ENCODE data around the gene SELENOW. TPM values are rescaled to one million over a fixed set of nuclear protein-coding genes. Genes with fewer than 3 reads are reported as not detected.

The SELENOW gene
- total and polyA plus RNA-seq, 2 of the 4 experiments (the other 2 are of a cell fraction) = 61.3 to 217 TPM

DNA sequence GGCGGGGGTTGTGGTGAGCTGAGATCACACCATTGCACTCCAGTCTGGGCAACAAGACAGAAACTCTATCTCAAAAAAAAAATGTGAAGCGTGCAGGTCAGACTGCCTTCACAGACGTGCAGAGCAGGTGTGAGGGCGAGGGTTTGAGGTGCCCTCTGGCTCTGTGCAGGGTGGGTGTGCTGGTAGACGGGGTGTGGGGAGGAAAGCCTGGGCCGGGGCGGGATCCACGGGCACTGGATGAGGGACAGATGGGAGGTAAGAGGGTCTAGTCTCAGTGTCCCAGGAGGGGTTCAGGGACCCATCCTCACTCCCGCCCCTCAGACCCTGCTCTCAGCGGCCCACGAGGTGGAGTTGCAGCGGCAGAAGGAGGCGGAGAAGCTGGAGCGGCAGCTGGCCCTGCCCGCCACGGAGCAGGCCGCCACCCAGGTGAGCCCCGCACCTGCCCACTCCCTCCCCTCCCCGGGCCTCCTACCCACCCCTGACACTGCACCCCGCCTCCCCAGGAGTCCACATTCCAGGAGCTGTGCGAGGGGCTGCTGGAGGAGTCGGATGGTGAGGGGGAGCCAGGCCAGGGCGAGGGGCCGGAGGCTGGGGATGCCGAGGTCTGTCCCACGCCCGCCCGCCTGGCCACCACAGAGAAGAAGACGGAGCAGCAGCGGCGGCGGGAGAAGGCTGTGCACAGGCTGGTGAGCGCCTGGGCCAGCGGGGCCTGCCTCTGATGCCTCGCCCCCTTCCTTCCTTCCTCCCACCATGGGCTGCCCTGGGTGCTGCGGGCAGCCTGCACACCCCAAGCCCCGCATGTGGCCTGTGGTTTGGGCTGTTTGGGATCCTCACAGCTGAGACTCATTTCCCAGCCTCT lies 24.1 kb upstream of the SELENOW start:
- Histone ChIP-seq H2BK5ac (ENCODE audit: low read depth, low read length, poor library complexity, severe bottlenecking) (no peak overlapping the region), H4K8ac (ENCODE audit: low read depth in 2 of 2, low read length in 2 of 2) (no peak overlapping the region), H2AK9ac (replicated peaks; ENCODE audit: low read depth, low read length, poor library complexity) (no peak overlapping the region), H3K27ac (ENCODE audit: insufficient read depth, low read length) (no peak overlapping the region), H4K20me1 (ENCODE audit: insufficient read depth, low read length) (peaks cover 20% of the 10 kb centered on the region), H3K14ac (replicated peaks; ENCODE audit: low read depth, low read length) (no peak overlapping the region), H3K4ac (ENCODE audit: low read depth, low read length) (no peak overlapping the region), H3K23ac (ENCODE audit: low read depth, low read length) (no peak overlapping the region), H2BK20ac (ENCODE audit: low read depth, low read length) (no peak overlapping the region), H2AK5ac (ENCODE audit: low read depth, low read length) (no peak overlapping the region), H2AFZ (replicated peaks; ENCODE audit: low read length, poor library complexity) (no peak overlapping the region), H4K5ac (ENCODE audit: low read depth, low read length) (no peak overlapping the region), H3K79me1 (ENCODE audit: low read depth in 1 of 2, low read length in 2 of 2) (peaks cover 14 to 17% of the 10 kb centered on the region in 2 experiments; a peak in 3 of 4 replicates), H3K4me2 (ENCODE audit: low read depth, low read length) (no peak overlapping the region), H3K56ac (ENCODE audit: extremely low read depth, insufficient read depth, low read length) (no peak overlapping the region), H4K91ac (ENCODE audit: insufficient read depth, low read depth, low read length) (no peak overlapping the region), H3K9ac (ENCODE audit: low read depth, low read length) (no peak overlapping the region), H3K9me3 (ENCODE audit: control insufficient read depth, insufficient read depth, low read length) (no peaks in the 10 kb centered on the region), H3K4me3 (ENCODE audit: insufficient read depth, low read depth, low read length) (no peak overlapping the region), H3K9me1 (ENCODE audit: insufficient read depth, low read length) (no peaks in the 10 kb centered on the region), H2BK15ac (ENCODE audit: low read depth, low read length) (no peak overlapping the region), H3K18ac (ENCODE audit: low read depth, low read length) (no peak overlapping the region), H2BK120ac (ENCODE audit: low read depth, low read length) (no peak overlapping the region), H3K4me1 (ENCODE audit: control insufficient read depth, insufficient read depth, low read length) (no peaks in the 10 kb centered on the region), H3K27me3 (ENCODE audit: control insufficient read depth, insufficient read depth, low read length) (no peaks in the 10 kb centered on the region), H3K36me3 (ENCODE audit: control insufficient read depth, insufficient read depth, low read length) (peaks cover 84% of the 10 kb centered on the region)
- in situ Hi-C loops (cut with MboI; ENCODE audit: low sequenced_read_pairs) = no loop called here
- CTCF ChIA-PET = no interaction called here
- ATAC-seq (ENCODE audit: low read depth) (no peak), DNase-seq (no peak)
- no TSS peak for BruUV-seq (replicated peaks)
- 94% methylated on average over 7 of the region's 37 CpGs; no CpG with 5 or more reads in 1 of the 2 experiments for WGBS, 2 experiments (ENCODE audit: extremely low coverage in 2 of 2, insufficient read length in 1 of 2)
- intact Hi-C loops (cut with micrococcal nuclease) = no loop called here
- TF ChIP-seq BHLHE40 (IDR thresholded peaks at IDR 0.05; ENCODE audit: low read depth, low read length) (no peak), CTCF (conservative IDR thresholded peaks at IDR 0.05; ENCODE audit: low read depth, low read length) (no peak), CHD1 (IDR thresholded peaks at IDR 0.05; ENCODE audit: low read depth, low read length) (no peak), MAZ (IDR thresholded peaks at IDR 0.05; ENCODE audit: borderline replicate concordance, low read depth, low read length) (no peak), CEBPB (IDR thresholded peaks at IDR 0.05; ENCODE audit: low read depth, low read length) (no peak), ELK1 (IDR thresholded peaks at IDR 0.05; ENCODE audit: borderline replicate concordance, low read depth, low read length) (no peak), RFX5 (IDR thresholded peaks at IDR 0.05; ENCODE audit: low read depth, low read length) (no peak), SMC3 (IDR thresholded peaks at IDR 0.05; ENCODE audit: low read depth, low read length) (no peak), RAD21 (IDR thresholded peaks at IDR 0.05; ENCODE audit: low read length) (no peak), NFE2L2 (IDR thresholded peaks at IDR 0.05; ENCODE audit: low read depth, low read length) (no peak), MXI1 (IDR thresholded peaks at IDR 0.05; ENCODE audit: borderline replicate concordance, low read depth, low read length) (no peak), POLR2A (IDR thresholded peaks at IDR 0.05; ENCODE audit: low read depth, low read length) (no peak), FOS (IDR thresholded peaks at IDR 0.05; ENCODE audit: low read depth, low read length) (no peak), RCOR1 (IDR thresholded peaks at IDR 0.05; ENCODE audit: insufficient replicate concordance, low read length) (no peak)
- dilution Hi-C loops (cut with HindIII; ENCODE audit: low sequenced_read_pairs, unreplicated experiment) = no loop called here
- POLR2A ChIA-PET (ENCODE audit: unreplicated experiment) = no interaction called here

Data from IMR-90 (cell line).